Duodenal mucosa (tissue), 2 donors: ENCODE data around the gene ARPC5L.

Experiments used
- H3K27ac ChIP-seq: one replicate; pipeline ENCODE4 v1.7.0; 2013; ENCODE audit warnings: low read depth, low read length
- H3K27me3 ChIP-seq, 2 donors: one replicate each; pipeline ENCODE4 v1.7.0; 2013; ENCODE audit warnings: low read length in 2 of 2, control low read depth in 1 of 2; ENCODE audit not compliant: insufficient read depth in 2 of 2, control insufficient read depth in 1 of 2
- H3K36me3 ChIP-seq, 2 donors: one replicate each; pipeline ENCODE4 v1.7.0; 2013; ENCODE audit warnings: low read length in 2 of 2, control low read depth in 1 of 2; ENCODE audit not compliant: insufficient read depth in 2 of 2, control insufficient read depth in 1 of 2
- H3K4me1 ChIP-seq, 2 donors: one replicate each; pipeline ENCODE4 v1.7.0; 2013; ENCODE audit warnings: low read length in 2 of 2, control low read depth in 1 of 2; ENCODE audit not compliant: insufficient read depth in 2 of 2, control insufficient read depth in 1 of 2
- H3K4me3 ChIP-seq, 2 donors: one replicate each; pipeline ENCODE4 v1.7.0; 2013; ENCODE audit warnings: low read length in 2 of 2, low read depth in 1 of 2
- H3K9ac ChIP-seq, 2 donors: one replicate each; pipeline ENCODE4 v1.7.0; 2013; ENCODE audit warnings: low read length in 2 of 2, low read depth in 1 of 2
- H3K9me3 ChIP-seq, 2 donors: one replicate each; pipeline ENCODE4 v1.7.0; 2013; ENCODE audit warnings: low read length in 2 of 2, control low read depth in 1 of 2; ENCODE audit not compliant: control insufficient read depth in 1 of 2

Gene ARPC5L

DNA sequence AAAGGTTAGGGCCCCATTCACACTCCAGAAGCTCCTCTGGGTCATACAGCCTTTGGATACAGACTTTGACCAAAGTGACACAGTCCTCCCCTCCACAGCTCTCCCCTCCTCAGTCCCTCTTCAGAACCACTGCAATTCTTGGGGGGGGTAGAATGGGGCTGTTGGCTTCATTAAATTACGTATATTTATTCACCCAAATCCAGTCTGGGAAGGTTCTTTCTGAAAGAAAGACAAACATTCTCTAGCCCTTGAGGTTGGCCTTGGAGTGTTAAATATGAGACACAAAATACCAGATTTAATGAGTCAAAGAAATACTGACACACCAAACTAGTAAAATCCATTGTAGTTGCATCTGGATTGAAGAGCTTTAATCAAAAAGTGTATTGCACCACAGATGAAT is 16.1 kb downstream of the ARPC5L start:
- Histone ChIP-seq H3K4me1 (peaks cover 7 to 8% of the 10 kb centered on the region in 2 donors), H3K27ac (no peak overlapping the region), H3K9ac (no peak overlapping the region), H3K4me3 (no peak overlapping the region), H3K27me3 (no peaks in the 10 kb centered on the region), H3K36me3 (peaks cover 58 to 97% of the 10 kb centered on the region in 2 donors), H3K9me3 (no peaks in the 10 kb centered on the region)

DNA sequence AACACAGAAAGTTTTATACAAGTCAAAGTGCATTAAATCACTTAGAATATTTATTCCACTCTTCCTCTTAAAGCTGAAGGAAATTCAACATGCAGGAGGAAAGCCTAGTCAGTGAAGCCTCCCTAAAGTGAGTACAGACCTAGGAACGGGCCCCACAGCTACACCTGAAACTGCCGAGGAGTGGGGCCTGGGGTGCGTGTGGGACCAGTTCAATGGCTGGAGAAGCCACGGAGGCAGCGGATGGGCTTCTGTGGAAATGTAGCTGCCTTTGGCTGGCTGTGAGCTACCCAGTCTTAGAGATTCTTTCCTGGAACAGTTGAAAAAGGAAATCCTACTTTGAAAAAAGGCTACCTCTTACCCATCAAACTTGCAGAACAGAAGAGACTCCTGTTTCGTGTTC is 16.6 kb downstream of the ARPC5L start:
- peaks cover 2 to 5% of the 10 kb centered on the region in 2 donors for H3K4me1 ChIP-seq
- no peak overlapping the region for H3K4me3 ChIP-seq
- H3K9ac ChIP-seq, result no peak overlapping the region
- H3K27ac ChIP-seq, result no peak overlapping the region
- H3K36me3 ChIP-seq, result peaks cover 54 to 92% of the 10 kb centered on the region in 2 donors
- H3K9me3 ChIP-seq, result no peaks in the 10 kb centered on the region
- no peaks in the 10 kb centered on the region for H3K27me3 ChIP-seq

- H3K4me3 ChIP-seq, result no peak overlapping the region
- no peak overlapping the region for H3K9ac ChIP-seq
- H3K36me3 ChIP-seq, result peaks cover 48 to 86% of the 10 kb centered on the region in 2 donors
- H3K9me3 ChIP-seq, result no peaks in the 10 kb centered on the region
- no peaks in the 10 kb centered on the region for H3K27me3 ChIP-seq
- H3K4me1 ChIP-seq, result no peaks in the 10 kb centered on the region
- H3K27ac ChIP-seq, result no peak overlapping the region
Measured at GRCh38 chr9:124879226-124879625, 17.3 kb downstream of the ARPC5L start.

DNA sequence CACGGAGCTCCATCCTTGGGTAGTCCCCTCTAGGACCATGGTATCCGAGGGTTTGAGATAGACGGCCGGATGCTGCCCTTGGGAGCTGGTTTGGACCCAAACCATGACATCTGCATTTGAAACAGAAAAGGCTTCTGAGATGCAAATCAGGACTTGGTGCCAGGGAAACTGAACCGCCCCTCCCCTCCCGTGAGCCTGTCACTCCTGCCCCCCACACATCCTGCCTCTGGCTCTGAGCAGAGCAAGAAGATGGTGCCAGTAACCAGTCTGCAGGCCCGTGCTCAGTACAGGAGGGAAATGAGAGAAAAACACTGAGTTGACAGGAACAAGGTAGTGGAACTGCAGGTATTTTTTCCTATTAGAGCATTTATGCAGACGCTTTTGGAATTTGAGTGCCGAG is 18.6 kb downstream of the ARPC5L start:
- Histone ChIP-seq H3K9ac (no peak overlapping the region), H3K27me3 (no peaks in the 10 kb centered on the region), H3K36me3 (peaks cover 46 to 83% of the 10 kb centered on the region in 2 donors), H3K4me3 (no peak overlapping the region), H3K9me3 (no peaks in the 10 kb centered on the region), H3K27ac (no peak overlapping the region), H3K4me1 (no peaks in the 10 kb centered on the region)

DNA sequence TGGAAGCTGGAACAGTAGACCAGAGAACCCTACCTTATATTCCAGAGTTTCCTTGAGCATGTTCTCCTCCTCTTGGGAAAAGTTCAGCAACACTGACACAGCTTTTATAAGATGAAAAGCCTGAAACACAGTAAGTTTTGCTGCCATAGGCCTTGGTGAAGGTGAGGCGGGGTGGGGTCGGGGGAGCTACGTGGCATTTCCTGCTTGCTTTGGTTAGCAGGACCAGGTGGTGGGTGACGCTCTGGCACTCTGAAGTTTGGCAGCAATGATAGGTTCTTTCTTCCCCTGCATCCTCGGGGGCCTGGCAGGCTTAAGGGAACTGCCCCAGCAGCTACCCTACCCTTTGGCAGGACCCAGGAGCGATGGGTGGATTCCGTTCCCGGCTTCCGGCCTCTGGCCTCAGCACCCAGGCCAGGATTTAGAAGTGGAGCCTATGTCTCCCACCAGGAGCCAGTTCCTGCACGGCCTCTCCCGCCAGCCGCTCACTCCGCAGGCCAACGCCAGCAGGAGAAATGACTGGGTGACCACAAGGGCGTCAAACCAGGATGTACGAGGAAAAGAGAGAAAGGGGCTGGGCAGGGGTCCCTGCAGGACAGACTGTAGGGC is 19.3 kb downstream of the ARPC5L start:
- no peaks in the 10 kb centered on the region for H3K9me3 ChIP-seq
- H3K27ac ChIP-seq, result no peak overlapping the region
- peaks cover 49 to 84% of the 10 kb centered on the region in 2 donors for H3K36me3 ChIP-seq
- no peak overlapping the region for H3K9ac ChIP-seq
- no peaks in the 10 kb centered on the region for H3K4me1 ChIP-seq
- no peak overlapping the region for H3K4me3 ChIP-seq
- no peaks in the 10 kb centered on the region for H3K27me3 ChIP-seq

DNA sequence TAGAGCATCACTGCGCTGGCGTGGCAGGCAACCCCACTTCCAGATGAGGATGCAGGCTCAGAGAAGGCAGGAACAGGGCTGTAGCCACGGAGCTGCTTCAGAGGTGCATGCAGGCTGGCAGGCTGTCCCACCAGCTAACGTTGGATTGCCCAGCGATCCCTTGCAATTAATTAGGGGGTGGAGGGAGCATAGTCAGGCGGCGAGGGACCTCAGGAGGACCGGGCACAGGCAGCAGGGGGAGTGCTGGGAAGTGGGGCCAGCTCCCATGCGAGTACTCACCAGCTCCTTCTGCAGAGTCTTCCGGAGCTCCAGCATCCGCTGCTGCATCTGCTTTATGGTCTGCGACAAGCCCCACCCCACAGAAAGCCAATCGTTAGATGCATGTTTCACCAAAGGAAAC is 20.3 kb downstream of the ARPC5L start:
- Histone ChIP-seq H3K9me3 (no peaks in the 10 kb centered on the region), H3K36me3 (peaks cover 51 to 84% of the 10 kb centered on the region in 2 donors), H3K4me3 (no peak overlapping the region), H3K4me1 (no peaks in the 10 kb centered on the region), H3K27me3 (no peaks in the 10 kb centered on the region), H3K27ac (no peak overlapping the region), H3K9ac (no peak overlapping the region)

GRCh38 chr9:124884376-124884775 is 22.4 kb downstream of the ARPC5L start:
- Histone ChIP-seq H3K27ac (no peak overlapping the region), H3K9ac (no peak overlapping the region), H3K9me3 (no peaks in the 10 kb centered on the region), H3K27me3 (no peaks in the 10 kb centered on the region), H3K36me3 (peaks cover 58 to 84% of the 10 kb centered on the region in 2 donors), H3K4me1 (no peaks in the 10 kb centered on the region), H3K4me3 (no peak overlapping the region)

- H3K27ac ChIP-seq, result no peak overlapping the region
- H3K36me3 ChIP-seq, result peaks cover 62 to 84% of the 10 kb centered on the region in 2 donors
- no peaks in the 10 kb centered on the region for H3K9me3 ChIP-seq
Measured at GRCh38 chr9:124885551-124885950, 23.6 kb downstream of the ARPC5L start.

DNA sequence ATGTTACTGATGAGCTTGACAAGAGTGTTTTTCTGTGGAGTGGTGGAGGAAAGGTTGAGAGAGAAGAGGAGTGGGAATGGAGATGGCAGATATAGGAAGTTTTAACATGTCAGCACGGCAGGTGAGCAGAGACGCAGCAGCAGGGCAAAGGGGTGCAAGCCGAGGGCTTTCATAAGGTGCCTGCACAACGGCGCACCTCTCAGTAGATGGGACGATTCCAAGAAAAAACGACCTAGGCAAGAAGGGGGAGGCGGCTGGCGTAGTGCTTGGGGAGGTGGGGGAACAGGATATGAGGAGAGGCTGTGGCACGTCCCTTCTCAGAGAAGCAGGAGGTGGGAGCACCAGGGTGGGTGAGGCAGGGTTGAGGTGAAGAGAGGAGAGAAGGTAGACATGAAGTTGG is 24.5 kb downstream of the ARPC5L start:
- peaks cover 64 to 84% of the 10 kb centered on the region in 2 donors for H3K36me3 ChIP-seq
- H3K9me3 ChIP-seq, result no peaks in the 10 kb centered on the region
- H3K4me1 ChIP-seq, result no peaks in the 10 kb centered on the region
- H3K27ac ChIP-seq, result no peak overlapping the region
- H3K27me3 ChIP-seq, result no peaks in the 10 kb centered on the region
- no peak overlapping the region for H3K9ac ChIP-seq
- H3K4me3 ChIP-seq, result no peak overlapping the region

More at GRCh38 chr9:124885551-124885950, 23.6 kb downstream of the ARPC5L start:
- Histone ChIP-seq H3K4me3 (no peak overlapping the region), H3K27me3 (no peaks in the 10 kb centered on the region), H3K4me1 (no peaks in the 10 kb centered on the region), H3K9ac (no peak overlapping the region)

GRCh38 chr9:124886866-124887492 is 25.0 kb downstream of the ARPC5L start:
- H3K9ac ChIP-seq, result no peak overlapping the region
- no peaks in the 10 kb centered on the region for H3K4me1 ChIP-seq
- H3K27me3 ChIP-seq, result no peaks in the 10 kb centered on the region
- H3K36me3 ChIP-seq, result peaks cover 62 to 78% of the 10 kb centered on the region in 2 donors
- no peak overlapping the region for H3K4me3 ChIP-seq
- H3K9me3 ChIP-seq, result no peaks in the 10 kb centered on the region
- H3K27ac ChIP-seq, result no peak overlapping the region
